Mesodermal cell (in vitro differentiated cells): ENCODE measurements around the gene IST1.
A peak's percentile ranks its signal among the peaks of the same experiment; 100 is the strongest.

ENCODE experiments used
- H3K27ac ChIP-seq: 2 replicates; pipeline ENCODE4 v1.7.0; 2013; ENCODE audit warnings: mild to moderate bottlenecking, low read depth, low read length, moderate library complexity; ENCODE audit not compliant: severe bottlenecking
- H3K36me3 ChIP-seq: 2 replicates; pipeline ENCODE4 v1.7.1; 2013; ENCODE audit warnings: mild to moderate bottlenecking, low read length, moderate library complexity; ENCODE audit not compliant: control insufficient read depth, insufficient read depth
- H3K4me1 ChIP-seq: one replicate; pipeline ENCODE4 v1.7.1; 2013; ENCODE audit warnings: mild to moderate bottlenecking, low read length; ENCODE audit not compliant: insufficient read depth, control insufficient read depth, poor library complexity, severe bottlenecking
- H3K4me3 ChIP-seq: 2 replicates; pipeline ENCODE4 v1.7.0; 2013; ENCODE audit warnings: low read length, control low read depth, mild to moderate bottlenecking; ENCODE audit not compliant: insufficient read depth, poor library complexity, severe bottlenecking; ENCODE audit errors: extremely low read depth
- H3K9me3 ChIP-seq: 2 replicates; pipeline ENCODE4 v1.7.1; 2013; ENCODE audit warnings: mild to moderate bottlenecking, low read length, moderate library complexity; ENCODE audit not compliant: control insufficient read depth
- WGBS, 2 experiments: methylation state at CpG; one replicate each; pipeline ENCODE4 v1.1.5; 2013; ENCODE audit warnings: missing lambda C conversion rate in 2 of 2; ENCODE audit not compliant: insufficient coverage in 2 of 2; 5-methylcytosine and 5-hydroxymethylcytosine counted together

IST1 gene

GRCh38 chr16:71880176-71880575, 15.2 kb upstream of the IST1 start:
- H3K9me3 ChIP-seq, result no peaks in the 10 kb centered on the region
- 91 to 100% methylated on average over 3 of the region's 4 CpGs for WGBS, 2 experiments
- no peak overlapping the region for H3K27ac ChIP-seq
- peaks cover 12% of the 10 kb centered on the region for H3K4me1 ChIP-seq
- peaks cover 52% of the 10 kb centered on the region for H3K36me3 ChIP-seq
- H3K4me3 ChIP-seq, result no peak overlapping the region

- WGBS, 2 experiments, result 17 to 20% methylated on average over 6 to 7 of the region's 9 CpGs
These were observed 12.7 kb upstream of the IST1 start for GRCh38 chr16:71882505-71883167.

GRCh38 chr16:71883168-71883848, 12.0 kb upstream of the IST1 start:
- Histone ChIP-seq H3K4me1 (peaks cover 12% of the 10 kb centered on the region), H3K27ac (peak overlapping the region; percentile 88), H3K4me3 (peak overlapping the region; percentile 89), H3K9me3 (no peaks in the 10 kb centered on the region), H3K36me3 (peaks cover 29% of the 10 kb centered on the region)
- WGBS, 2 experiments, result 1 to 2% methylated on average over 17 to 27 of the region's 46 CpGs

More at GRCh38 chr16:71882505-71883167, 12.7 kb upstream of the IST1 start:
- Histone ChIP-seq H3K4me3 (peak overlapping the region; percentile 89), H3K9me3 (no peaks in the 10 kb centered on the region), H3K36me3 (peaks cover 33% of the 10 kb centered on the region), H3K4me1 (peaks cover 12% of the 10 kb centered on the region), H3K27ac (peak overlapping the region; percentile 88)

GRCh38 chr16:71883849-71884638, 11.3 kb upstream of the IST1 start, which contains the start of gene ZNF821:
ZNF821 (minus strand) TSS chr16:71884182; CDS start chr16:71879946, 4,236 bp downstream.
- Histone ChIP-seq H3K4me3 (peak within 1 kb of the TSS; percentile 89), H3K36me3 (peaks cover 21% of the 10 kb centered on the region), H3K9me3 (no peaks in the 10 kb centered on the region), H3K4me1 (peaks cover 12% of the 10 kb centered on the region), H3K27ac (peak within 1 kb of the TSS; percentile 88)
- 1% methylated on average over 45 to 57 of the region's 85 CpGs for WGBS, 2 experiments

GRCh38 chr16:71885261-71885650, 10.1 kb upstream of the IST1 start:
- WGBS, 2 experiments, result 66 to 70% methylated on average over 4 of the region's 4 CpGs
- Histone ChIP-seq H3K9me3 (no peaks in the 10 kb centered on the region), H3K4me1 (peaks cover 12% of the 10 kb centered on the region), H3K27ac (no peak overlapping the region), H3K36me3 (peaks cover 11% of the 10 kb centered on the region), H3K4me3 (no peak overlapping the region)

- no peak overlapping the region for H3K27ac ChIP-seq
- WGBS, 2 experiments, result 94 to 100% methylated on average over 1 to 3 of the region's 3 CpGs
- H3K4me1 ChIP-seq, result peaks cover 3% of the 10 kb centered on the region
- H3K4me3 ChIP-seq, result no peak overlapping the region
- no peaks in the 10 kb centered on the region for H3K9me3 ChIP-seq
- no peaks in the 10 kb centered on the region for H3K36me3 ChIP-seq
These were observed 6.2 kb upstream of the IST1 start for GRCh38 chr16:71889147-71889546.

- WGBS, 2 experiments, result 65 to 74% methylated on average over 3 to 4 of the region's 7 CpGs
- Histone ChIP-seq H3K4me1 (peaks cover 3% of the 10 kb centered on the region), H3K36me3 (peaks cover 23% of the 10 kb centered on the region), H3K27ac (peak overlapping the region; percentile 94), H3K4me3 (peak overlapping the region; percentile 100), H3K9me3 (no peaks in the 10 kb centered on the region)
These were observed 1.5 kb upstream of the IST1 start for GRCh38 chr16:71893888-71894228.

- 2% methylated on average over 25 to 27 of the region's 31 CpGs for WGBS, 2 experiments
- Histone ChIP-seq H3K9me3 (no peaks in the 10 kb centered on the region), H3K36me3 (peaks cover 26% of the 10 kb centered on the region)
These were observed 956 bp upstream of the IST1 start for GRCh38 chr16:71894229-71894920.

GRCh38 chr16:71895679-71896365, 491 bp downstream of the IST1 start:
- Histone ChIP-seq H3K9me3 (no peaks in the 10 kb centered on the region), H3K4me1 (peaks cover 3% of the 10 kb centered on the region), H3K4me3 (peak overlapping the region; percentile 100), H3K27ac (peak overlapping the region; percentile 94), H3K36me3 (peaks cover 29% of the 10 kb centered on the region)
- WGBS, 2 experiments, result 0% methylated on average over 35 to 36 of the region's 44 CpGs

More at GRCh38 chr16:71894229-71894920, 956 bp upstream of the IST1 start:
- Histone ChIP-seq H3K4me3 (peak overlapping the region; percentile 100), H3K27ac (peak overlapping the region; percentile 94), H3K4me1 (peaks cover 3% of the 10 kb centered on the region)
